AG09309 (cell line): ENCODE data around the gene FGD6.

Source experiments
- DNase-seq: peaks from one replicate; pipeline ENCODE4 v3.0.0-alpha.2; 2010; ENCODE audit warnings: low read depth
- H3K4me3 ChIP-seq: 2 replicates; pipeline ENCODE4 v1.5.1; 2011; ENCODE audit warnings: mild to moderate bottlenecking, low read depth, low read length, moderate library complexity; ENCODE audit not compliant: control insufficient read depth
- TF ChIP-seq, protein P1 (sequence below): IDR thresholded peaks from 2 replicates; pipeline ENCODE4 v1.5.1; 2011; ENCODE audit warnings: mild to moderate bottlenecking, low read depth, low read length, inconsistent platforms; ENCODE audit not compliant: insufficient read depth, control insufficient read depth; ENCODE audit errors: missing control alignments

The FGD6 gene

DNA sequence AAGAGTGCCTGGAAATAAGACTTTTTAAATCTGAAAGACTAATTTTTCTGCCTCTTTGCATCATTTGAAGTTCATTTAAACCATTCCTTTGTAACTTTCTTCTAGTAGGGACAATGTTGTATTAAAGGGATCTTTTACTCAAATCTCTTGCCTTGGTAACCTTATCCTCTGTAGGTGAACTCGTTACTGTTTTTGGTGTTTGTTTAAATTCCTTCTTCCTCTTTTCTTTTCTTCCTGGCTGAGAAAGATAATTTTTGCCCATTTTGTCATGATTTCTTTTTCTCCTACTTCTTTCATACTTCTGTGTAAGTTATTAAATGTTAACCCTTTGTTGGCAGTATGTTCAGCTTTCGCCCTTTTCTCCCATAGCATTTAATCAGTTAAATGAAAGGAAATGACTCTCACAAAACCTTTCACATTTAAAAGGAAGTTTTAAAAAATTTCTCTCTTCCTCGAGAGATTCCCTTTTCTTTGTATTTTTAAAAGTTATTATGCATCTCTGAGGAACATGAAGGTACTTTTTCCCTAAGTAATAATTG lies 10.6 kb upstream of the FGD6 start:
- no peak overlapping the region for H3K4me3 ChIP-seq
- DNase-seq = no peak
- TF ChIP-seq, protein P1, sequence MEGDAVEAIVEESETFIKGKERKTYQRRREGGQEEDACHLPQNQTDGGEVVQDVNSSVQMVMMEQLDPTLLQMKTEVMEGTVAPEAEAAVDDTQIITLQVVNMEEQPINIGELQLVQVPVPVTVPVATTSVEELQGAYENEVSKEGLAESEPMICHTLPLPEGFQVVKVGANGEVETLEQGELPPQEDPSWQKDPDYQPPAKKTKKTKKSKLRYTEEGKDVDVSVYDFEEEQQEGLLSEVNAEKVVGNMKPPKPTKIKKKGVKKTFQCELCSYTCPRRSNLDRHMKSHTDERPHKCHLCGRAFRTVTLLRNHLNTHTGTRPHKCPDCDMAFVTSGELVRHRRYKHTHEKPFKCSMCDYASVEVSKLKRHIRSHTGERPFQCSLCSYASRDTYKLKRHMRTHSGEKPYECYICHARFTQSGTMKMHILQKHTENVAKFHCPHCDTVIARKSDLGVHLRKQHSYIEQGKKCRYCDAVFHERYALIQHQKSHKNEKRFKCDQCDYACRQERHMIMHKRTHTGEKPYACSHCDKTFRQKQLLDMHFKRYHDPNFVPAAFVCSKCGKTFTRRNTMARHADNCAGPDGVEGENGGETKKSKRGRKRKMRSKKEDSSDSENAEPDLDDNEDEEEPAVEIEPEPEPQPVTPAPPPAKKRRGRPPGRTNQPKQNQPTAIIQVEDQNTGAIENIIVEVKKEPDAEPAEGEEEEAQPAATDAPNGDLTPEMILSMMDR = no peak

DNA sequence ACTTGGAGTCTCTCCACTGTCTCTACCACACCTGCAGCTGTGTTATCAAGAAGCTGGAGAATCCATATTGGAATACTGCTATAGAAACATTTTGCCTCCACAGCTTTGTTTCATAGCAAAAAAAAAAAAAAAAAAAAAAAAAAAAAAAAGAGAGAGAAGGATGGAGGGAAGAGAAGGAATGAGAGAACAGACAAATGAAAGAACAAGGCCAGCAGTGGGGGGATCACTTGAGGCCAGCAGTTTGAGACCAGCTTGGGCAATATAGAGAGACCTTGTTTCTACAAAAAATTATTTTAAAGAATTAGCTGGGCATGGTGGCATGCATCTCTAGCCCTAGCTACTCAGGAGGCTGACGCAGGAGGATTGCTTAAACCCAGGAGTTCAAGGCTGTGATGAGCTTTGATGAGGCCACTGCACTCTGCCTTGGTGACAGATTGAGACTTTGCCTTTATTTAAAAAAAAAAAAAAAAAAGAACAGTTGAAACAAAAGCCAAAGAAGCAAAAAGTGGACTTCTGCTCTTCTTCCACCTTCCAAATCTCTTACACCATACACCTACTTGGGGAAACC lies 8.5 kb upstream of the FGD6 start:
- no peak for DNase-seq
- H3K4me3 ChIP-seq = no peak overlapping the region
- TF ChIP-seq, protein P1 = no peak

DNA sequence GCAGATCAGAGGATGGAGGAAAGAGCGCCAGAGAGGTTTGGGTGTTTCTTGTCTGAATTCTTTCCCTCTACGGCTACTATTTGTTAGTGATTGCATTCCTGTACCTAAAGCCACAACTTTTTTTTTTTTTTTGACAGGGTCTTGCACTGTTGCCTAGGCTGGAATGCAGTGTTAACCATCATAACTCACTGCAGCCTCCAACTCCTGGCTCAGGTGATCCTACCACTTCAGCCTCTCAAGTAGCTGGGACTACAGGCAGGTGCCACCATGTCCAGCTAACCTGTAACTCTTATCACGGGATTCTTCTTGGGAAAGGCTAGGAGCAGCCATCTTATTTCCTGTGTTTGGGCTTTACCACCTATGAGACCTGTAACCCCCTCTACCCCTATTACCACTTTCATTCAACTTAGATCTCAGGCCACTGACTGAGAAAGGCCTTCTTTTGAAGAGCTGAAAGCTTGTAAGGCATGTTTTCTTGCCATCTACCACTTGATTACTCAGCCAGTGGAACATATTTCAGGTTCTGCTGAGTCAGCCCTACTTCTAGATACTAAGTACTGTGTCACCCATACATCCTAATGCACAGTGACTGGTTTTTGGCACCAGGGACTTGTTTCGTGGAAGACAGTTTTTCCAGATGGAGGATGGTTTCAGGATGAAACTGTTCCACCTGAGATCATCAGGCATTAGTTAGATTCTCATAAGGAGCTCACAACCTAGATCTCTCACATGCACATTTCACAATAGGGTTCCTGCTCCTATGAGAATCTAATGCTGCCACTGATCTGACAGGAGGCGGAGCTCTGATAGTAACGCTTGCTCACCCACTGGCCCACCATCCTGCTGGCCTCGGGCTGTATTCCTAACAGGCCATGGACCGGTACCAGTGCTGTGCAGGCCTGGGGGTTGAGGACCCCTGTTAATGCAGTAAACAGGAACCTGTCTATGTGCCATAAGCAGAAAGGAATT lies 7.2 kb upstream of the FGD6 start:
- no peak overlapping the region for H3K4me3 ChIP-seq
- TF ChIP-seq, protein P1 = no peak
- no peak for DNase-seq

DNA sequence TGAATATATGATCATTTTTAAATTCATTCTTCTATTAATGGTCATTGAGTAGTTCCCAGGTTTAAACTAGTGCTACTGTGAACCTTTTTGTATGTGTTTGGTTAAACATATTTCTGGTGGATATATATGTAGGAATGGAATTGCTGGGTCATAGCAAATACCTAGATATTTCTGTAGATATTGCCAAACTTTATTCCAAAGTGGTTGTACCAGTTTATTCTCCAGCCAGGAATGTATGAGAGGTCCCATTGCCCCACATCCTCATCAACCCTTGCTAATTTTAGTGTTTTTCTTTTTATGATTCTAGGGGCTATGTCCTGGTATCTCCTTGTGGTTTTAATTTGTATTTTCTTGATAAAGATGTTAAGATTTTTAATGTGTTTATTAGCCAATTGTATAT lies 3.5 kb upstream of the FGD6 start:
- TF ChIP-seq, protein P1 = no peak
- no peak for DNase-seq

DNA sequence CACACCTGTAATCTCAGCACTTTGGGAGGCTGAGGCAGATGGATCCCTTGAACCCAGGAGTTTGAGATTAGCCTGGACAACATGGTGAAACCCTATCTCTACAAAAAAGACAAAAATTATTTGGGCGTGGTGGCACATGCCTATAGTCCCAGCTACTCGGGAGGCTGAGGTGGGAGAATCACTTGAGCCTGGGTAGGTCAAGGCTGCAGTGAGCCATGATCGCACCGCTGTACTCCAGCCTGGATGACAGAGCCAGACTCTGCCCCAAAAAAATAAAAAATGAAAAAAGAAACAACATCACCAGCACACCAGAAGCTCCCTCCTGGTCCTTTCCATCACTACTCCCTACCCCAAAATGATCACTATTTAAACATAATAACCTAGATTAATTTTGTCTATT lies 2.9 kb upstream of the FGD6 start:
- H3K4me3 ChIP-seq = no peak overlapping the region
- TF ChIP-seq, protein P1 = no peak
- DNase-seq = no peak

More for the DNA sequence above, 3.5 kb upstream of the FGD6 start:
- no peak overlapping the region for H3K4me3 ChIP-seq

DNA sequence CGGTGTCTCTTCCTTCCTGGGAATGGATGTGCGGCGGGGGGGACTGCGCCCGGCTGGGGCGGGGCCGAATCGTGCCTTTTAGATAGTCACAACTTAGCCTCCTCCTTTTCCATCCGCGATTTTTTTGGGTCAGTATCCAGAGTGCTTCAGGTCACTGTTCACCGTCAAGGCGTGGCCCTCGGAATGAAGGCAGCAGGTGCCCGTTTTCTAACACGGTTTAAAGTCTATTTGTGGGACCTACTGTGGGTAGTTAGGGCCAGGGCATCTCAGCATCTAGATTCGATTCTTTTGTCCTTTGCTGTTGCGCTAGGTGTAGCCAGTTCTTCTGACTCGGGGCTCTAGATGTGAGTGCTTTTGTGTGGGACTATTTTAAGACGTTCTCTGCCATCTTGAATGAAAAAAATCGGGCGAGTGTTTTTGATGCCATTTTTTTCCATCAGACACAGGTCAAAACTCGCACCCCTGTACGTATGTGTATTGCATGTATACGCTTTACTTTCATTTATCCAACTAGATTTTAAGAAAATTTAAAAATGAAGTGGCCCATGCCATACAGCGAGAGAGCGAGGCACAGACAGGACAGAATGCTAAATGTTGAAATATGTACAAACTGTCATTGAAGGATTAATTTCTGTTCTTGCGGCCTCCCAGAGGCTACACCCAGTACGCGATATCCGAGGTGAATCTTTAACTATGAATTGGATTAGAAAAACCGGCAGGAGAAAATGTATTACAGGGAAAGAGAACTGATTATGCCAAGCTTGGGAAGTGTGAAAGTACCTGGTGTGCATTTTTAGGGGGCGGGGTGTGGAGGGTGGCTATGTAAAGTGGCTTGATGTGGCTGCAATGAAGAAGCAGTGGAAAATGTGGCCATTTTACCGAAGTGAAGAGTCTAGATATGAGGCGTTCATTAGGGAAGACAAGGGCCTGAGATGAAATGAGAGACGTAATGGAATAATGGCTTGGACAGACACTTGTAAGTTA lies 1.2 kb upstream of the FGD6 start:
- TF ChIP-seq, protein P1 = no peak
- DNase-seq = no peak
- peak overlapping the region; percentile 53 for H3K4me3 ChIP-seq
